Measurements from ENCODE around the gene MBLAC1. TPM values are rescaled to one million over a fixed set of nuclear protein-coding genes. Genes with fewer than 3 reads are reported as not detected.

MBLAC1 gene
- total and polyA plus RNA-seq, 9 of the 15 experiments (the other 6 are each of a cell fraction or from before 2014, with no cell fraction given): 0.03 to 3.1 (median 0.52) TPM

DNA sequence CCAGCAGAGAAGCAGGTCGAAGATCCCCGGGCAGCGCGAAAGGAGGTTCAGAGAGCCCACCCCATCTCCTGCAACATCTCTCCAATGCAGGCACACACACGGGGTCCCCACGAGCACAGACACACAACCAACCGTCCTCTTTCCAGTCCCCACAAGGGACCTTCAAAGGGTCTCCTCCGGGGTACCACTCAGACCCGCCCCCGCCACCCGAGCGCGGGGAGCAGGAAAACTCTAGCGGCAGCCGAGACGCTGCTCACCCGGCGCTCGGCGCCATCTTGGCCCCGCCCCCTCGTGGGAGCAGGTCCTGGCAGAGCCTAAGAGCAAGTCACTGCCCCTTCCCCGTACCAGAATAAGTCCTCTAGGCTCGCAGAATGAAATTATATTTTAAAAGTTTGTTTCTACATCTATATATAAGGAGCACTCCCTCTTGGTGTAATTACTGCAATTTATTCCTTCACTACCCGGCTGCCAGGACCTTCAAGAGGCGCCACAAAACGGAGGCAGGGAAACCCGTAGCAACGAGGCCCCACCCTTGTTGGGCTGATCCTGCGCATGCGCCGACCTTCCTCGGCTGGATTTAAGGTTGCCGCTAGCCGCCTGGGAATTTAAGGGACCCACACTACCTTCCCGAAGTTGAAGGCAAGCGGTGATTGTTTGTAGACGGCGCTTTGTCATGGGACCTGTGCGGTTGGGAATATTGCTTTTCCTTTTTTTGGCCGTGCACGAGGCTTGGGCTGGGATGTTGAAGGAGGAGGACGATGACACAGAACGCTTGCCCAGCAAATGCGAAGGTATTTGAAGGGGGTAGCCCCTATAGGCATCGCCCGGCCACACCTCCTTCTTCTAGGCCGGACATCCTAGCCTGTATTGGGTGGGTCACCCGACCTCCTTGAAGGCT is 7.4 kb upstream of the MBLAC1 start, which contains the start of the genes CNPY4 and TAF6 (continued):
- TF ChIP-seq, protein P1, sequence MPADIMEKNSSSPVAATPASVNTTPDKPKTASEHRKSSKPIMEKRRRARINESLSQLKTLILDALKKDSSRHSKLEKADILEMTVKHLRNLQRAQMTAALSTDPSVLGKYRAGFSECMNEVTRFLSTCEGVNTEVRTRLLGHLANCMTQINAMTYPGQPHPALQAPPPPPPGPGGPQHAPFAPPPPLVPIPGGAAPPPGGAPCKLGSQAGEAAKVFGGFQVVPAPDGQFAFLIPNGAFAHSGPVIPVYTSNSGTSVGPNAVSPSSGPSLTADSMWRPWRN (IDR thresholded peaks at IDR 0.05; ENCODE audit: low read depth): no peak
- TF ChIP-seq, protein P2, sequence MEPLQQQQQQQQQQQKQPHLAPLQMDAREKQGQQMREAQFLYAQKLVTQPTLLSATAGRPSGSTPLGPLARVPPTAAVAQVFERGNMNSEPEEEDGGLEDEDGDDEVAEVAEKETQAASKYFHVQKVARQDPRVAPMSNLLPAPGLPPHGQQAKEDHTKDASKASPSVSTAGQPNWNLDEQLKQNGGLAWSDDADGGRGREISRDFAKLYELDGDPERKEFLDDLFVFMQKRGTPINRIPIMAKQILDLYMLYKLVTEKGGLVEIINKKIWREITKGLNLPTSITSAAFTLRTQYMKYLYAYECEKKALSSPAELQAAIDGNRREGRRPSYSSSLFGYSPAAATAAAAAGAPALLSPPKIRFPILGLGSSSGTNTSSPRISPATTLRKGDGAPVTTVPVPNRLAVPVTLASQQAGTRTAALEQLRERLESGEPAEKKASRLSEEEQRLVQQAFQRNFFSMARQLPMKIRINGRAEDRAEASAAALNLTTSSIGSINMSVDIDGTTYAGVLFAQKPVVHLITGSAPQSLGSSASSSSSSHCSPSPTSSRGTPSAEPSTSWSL (CRISPR knock-in tag; IDR thresholded peaks at IDR 0.05; ENCODE audit: borderline replicate concordance): no peak
- no peak for TF ChIP-seq CBFA2T2 (conservative IDR thresholded peaks at IDR 0.05)
- TF ChIP-seq U2AF2 (optimal IDR thresholded peaks at IDR 0.05; ENCODE audit: low read depth, low read length): no peak
- no peak for TF ChIP-seq ZNF253 (CRISPR knock-in tag; conservative IDR thresholded peaks at IDR 0.05)
- peak; percentile 80 to 91; a peak in 2 of 4 replicates for TF ChIP-seq SIN3A (IDR thresholded peaks at IDR 0.05; ENCODE audit: borderline replicate concordance in 2 of 2, control insufficient read depth in 1 of 2, low read depth in 2 of 2, low read length in 2 of 2)
- peak; percentile 34 for TF ChIP-seq NCOR1 (IDR thresholded peaks at IDR 0.05)
- TF ChIP-seq MCM7 (IDR thresholded peaks at IDR 0.05): no peak
- TF ChIP-seq, protein P3, sequence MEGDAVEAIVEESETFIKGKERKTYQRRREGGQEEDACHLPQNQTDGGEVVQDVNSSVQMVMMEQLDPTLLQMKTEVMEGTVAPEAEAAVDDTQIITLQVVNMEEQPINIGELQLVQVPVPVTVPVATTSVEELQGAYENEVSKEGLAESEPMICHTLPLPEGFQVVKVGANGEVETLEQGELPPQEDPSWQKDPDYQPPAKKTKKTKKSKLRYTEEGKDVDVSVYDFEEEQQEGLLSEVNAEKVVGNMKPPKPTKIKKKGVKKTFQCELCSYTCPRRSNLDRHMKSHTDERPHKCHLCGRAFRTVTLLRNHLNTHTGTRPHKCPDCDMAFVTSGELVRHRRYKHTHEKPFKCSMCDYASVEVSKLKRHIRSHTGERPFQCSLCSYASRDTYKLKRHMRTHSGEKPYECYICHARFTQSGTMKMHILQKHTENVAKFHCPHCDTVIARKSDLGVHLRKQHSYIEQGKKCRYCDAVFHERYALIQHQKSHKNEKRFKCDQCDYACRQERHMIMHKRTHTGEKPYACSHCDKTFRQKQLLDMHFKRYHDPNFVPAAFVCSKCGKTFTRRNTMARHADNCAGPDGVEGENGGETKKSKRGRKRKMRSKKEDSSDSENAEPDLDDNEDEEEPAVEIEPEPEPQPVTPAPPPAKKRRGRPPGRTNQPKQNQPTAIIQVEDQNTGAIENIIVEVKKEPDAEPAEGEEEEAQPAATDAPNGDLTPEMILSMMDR (IDR thresholded peaks at IDR 0.05 in 2 of 3, conservative IDR thresholded peaks at IDR 0.05 in 1 of 3; ENCODE audit: insufficient read depth in 2 of 3, low read depth in 1 of 3, low read length in 3 of 3): no peak; a peak in 1 of 6 replicates
- 0 out of 2 replicates have a peak, but pooled peaks have one; percentile 63 for TF ChIP-seq HOXB6 (CRISPR knock-in tag; IDR thresholded peaks at IDR 0.05; ENCODE audit: borderline replicate concordance)
- TF ChIP-seq ZNF507 (tag; conservative IDR thresholded peaks at IDR 0.05): no peak
- no peak for TF ChIP-seq ZZZ3 (IDR thresholded peaks at IDR 0.05)
- TF ChIP-seq ZNF668 (CRISPR knock-in tag; IDR thresholded peaks at IDR 0.05): no peak
- no peak for TF ChIP-seq ILK (tag; IDR thresholded peaks at IDR 0.05; ENCODE audit: borderline replicate concordance, low read depth)
- no peak for TF ChIP-seq ZNF589 (CRISPR knock-in tag; IDR thresholded peaks at IDR 0.05; ENCODE audit: low read depth)
- no peak for TF ChIP-seq BRF1 (IDR thresholded peaks at IDR 0.05; ENCODE audit: borderline replicate concordance, extremely low read depth, insufficient read length)
- peak; percentile 81; the same call in 1 of the 2 replicates for TF ChIP-seq DNMT1 (IDR thresholded peaks at IDR 0.05)
- no peak for TF ChIP-seq GATAD2B (IDR thresholded peaks at IDR 0.05; ENCODE audit: borderline replicate concordance)
- TF ChIP-seq RBM22 (IDR thresholded peaks at IDR 0.05; ENCODE audit: low read depth, low read length, poor library complexity, severe bottlenecking): peak; percentile 47
- TF ChIP-seq, protein P4, sequence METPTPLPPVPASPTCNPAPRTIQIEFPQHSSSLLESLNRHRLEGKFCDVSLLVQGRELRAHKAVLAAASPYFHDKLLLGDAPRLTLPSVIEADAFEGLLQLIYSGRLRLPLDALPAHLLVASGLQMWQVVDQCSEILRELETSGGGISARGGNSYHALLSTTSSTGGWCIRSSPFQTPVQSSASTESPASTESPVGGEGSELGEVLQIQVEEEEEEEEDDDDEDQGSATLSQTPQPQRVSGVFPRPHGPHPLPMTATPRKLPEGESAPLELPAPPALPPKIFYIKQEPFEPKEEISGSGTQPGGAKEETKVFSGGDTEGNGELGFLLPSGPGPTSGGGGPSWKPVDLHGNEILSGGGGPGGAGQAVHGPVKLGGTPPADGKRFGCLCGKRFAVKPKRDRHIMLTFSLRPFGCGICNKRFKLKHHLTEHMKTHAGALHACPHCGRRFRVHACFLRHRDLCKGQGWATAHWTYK (CRISPR knock-in tag; IDR thresholded peaks at IDR 0.05): peak; percentile 35; the same call in 1 of the 2 replicates
- TF ChIP-seq NCOA4 (IDR thresholded peaks at IDR 0.05; ENCODE audit: partially characterized antibody): no peak
- no peak for TF ChIP-seq CBX5 (IDR thresholded peaks at IDR 0.05; ENCODE audit: borderline replicate concordance, low read depth)
